GM10248 (cell line): Measurements from ENCODE around the gene SUMF1.

Experiments used
- CTCF ChIA-PET: fragments of 300-600 bp; sonication (Branson Sonifier 250); formaldehyde crosslinking; extraction: SDS; loops from one replicate; lab custom pipeline; 2021; ENCODE audit warnings: antibody characterized with exemption; lab: Yijun Ruan, JAX
- POLR2A ChIA-PET: fragments of 350-650 bp; sonication (Branson Sonifier 250); formaldehyde crosslinking; extraction: SDS; loops from one replicate; lab custom pipeline; 2020; ENCODE audit warnings: antibody characterized with exemption; lab: Yijun Ruan, JAX
- DNase-seq: peaks from one replicate; pipeline ENCODE4 v3.0.0; 2012; ENCODE audit errors: extremely low spot score
- CTCF ChIP-seq: IDR thresholded peaks from 2 replicates; pipeline ENCODE4 v1.5.1; 2012; ENCODE audit warnings: mild to moderate bottlenecking, low read depth; ENCODE audit errors: extremely low read depth, missing control alignments, control extremely low read depth

The SUMF1 gene

GRCh38 chr3:4397466-4397865 is 69.6 kb downstream of the SUMF1 start:
- ChIA-PET POLR2A (no interaction called here), CTCF (interaction anchor here (0.9 to 2.3 kb wide), 5 partner anchors 14 to 236 kb away, joined by 3 to 9 read pairs (median 3); no protein-coding TSS in a partner anchor)
- no peak for DNase-seq
- no peak for TF ChIP-seq CTCF

GRCh38 chr3:4396542-4396941 is 70.5 kb downstream of the SUMF1 start:
- no peak for TF ChIP-seq CTCF
- ChIA-PET POLR2A (no interaction called here), CTCF (interaction anchor here (1.1 to 1.2 kb wide), 2 partner anchors 121 to 237 kb away, joined by 3 to 4 read pairs; no protein-coding TSS in a partner anchor)
- no peak for DNase-seq

GRCh38 chr3:4396006-4396405 is 71.1 kb downstream of the SUMF1 start:
- TF ChIP-seq CTCF, result no peak
- POLR2A ChIA-PET, result no interaction called here
- CTCF ChIA-PET, result interaction anchor here (1.2 kb wide), 1 partner anchor 122 kb away, joined by 3 read pairs; no protein-coding TSS in a partner anchor
- DNase-seq, result no peak

GRCh38 chr3:4395448-4395847 is 71.6 kb downstream of the SUMF1 start:
- POLR2A ChIA-PET, result no interaction called here

GRCh38 chr3:4394567-4394966 is 72.5 kb downstream of the SUMF1 start:
- POLR2A ChIA-PET, result no interaction called here
- no peak for TF ChIP-seq CTCF

More at GRCh38 chr3:4395448-4395847, 71.6 kb downstream of the SUMF1 start:
- no peak for DNase-seq
- no peak for TF ChIP-seq CTCF
- CTCF ChIA-PET, result interaction anchor here (0.8 kb wide), 2 partner anchors 13 to 44 kb away, joined by 3 read pairs; no protein-coding TSS in a partner anchor

GRCh38 chr3:4394048-4394447 is 73.0 kb downstream of the SUMF1 start:
- ChIA-PET CTCF (interaction anchor here (1.6 kb wide), 1 partner anchor 12 kb away, joined by 6 read pairs; no protein-coding TSS in a partner anchor), POLR2A (no interaction called here)
- DNase-seq, result no peak
- TF ChIP-seq CTCF, result no peak

More at GRCh38 chr3:4394567-4394966, 72.5 kb downstream of the SUMF1 start:
- DNase-seq, result no peak
- CTCF ChIA-PET, result interaction anchor here (0.8 to 1.6 kb wide), 3 partner anchors 12 to 43 kb away, joined by 3 to 6 read pairs (median 3); no protein-coding TSS in a partner anchor
